HTR-8/SVneo (cell line): ENCODE results near the gene GTF3C5.
"Not testable (repeated sequence)": the region's sequence is repeated elsewhere in the genome, so short reads cannot be mapped to it uniquely, and the experiment has no call there.

ENCODE experiments used
- DNase-seq: peaks from one replicate; pipeline ENCODE4 v3.0.0; 2011; ENCODE audit warnings: low spot score, mixed read lengths; ENCODE audit not compliant: insufficient read length
- FAIRE-seq: peaks from 2 replicates; lab custom pipeline; 2011; peaks lifted over from hg19 to GRCh38; lab: Jason Lieb, UNC

GTF3C5 gene

GRCh38 chr9:133064241-133065069, 33.7 kb downstream of the GTF3C5 start:
- DNase-seq (no peak), FAIRE-seq (no peak)

DNA sequence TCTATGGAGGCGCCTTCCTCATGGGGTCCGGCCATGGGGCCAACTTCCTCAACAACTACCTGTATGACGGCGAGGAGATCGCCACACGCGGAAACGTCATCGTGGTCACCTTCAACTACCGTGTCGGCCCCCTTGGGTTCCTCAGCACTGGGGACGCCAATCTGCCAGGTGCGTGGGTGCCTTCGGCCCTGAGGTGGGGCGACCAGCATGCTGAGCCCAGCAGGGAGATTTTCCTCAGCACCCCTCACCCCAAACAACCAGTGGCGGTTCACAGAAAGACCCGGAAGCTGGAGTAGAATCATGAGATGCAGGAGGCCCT, 34.2 kb downstream of the GTF3C5 start:
- no peak for DNase-seq
- FAIRE-seq: no peak

DNA sequence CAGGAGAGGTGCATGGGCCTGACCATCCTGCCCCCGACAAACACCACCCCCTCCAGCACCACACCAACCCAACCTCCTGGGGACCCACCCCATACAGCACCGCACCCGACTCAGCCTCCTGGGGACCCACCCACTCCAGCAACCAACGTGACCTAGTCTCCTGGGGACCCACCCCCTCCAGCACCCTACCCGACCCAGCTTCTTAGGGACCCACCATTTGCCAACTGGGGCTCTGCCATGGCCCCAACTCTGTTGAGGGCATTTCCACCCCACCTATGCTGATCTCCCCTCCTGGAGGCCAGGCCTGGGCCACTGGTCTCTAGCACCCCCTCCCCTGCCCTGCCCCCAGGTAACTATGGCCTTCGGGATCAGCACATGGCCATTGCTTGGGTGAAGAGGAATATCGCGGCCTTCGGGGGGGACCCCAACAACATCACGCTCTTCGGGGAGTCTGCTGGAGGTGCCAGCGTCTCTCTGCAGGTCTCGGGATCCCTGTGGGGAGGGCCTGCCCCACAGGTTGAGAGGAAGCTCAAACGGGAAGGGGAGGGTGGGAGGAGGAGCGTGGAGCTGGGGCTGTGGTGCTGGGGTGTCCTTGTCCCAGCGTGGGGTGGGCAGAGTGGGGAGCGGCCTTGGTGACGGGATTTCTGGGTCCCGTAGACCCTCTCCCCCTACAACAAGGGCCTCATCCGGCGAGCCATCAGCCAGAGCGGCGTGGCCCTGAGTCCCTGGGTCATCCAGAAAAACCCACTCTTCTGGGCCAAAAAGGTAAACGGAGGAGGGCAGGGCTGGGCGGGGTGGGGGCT, 35.6 kb downstream of the GTF3C5 start:
- no peak for FAIRE-seq
- no peak for DNase-seq

DNA sequence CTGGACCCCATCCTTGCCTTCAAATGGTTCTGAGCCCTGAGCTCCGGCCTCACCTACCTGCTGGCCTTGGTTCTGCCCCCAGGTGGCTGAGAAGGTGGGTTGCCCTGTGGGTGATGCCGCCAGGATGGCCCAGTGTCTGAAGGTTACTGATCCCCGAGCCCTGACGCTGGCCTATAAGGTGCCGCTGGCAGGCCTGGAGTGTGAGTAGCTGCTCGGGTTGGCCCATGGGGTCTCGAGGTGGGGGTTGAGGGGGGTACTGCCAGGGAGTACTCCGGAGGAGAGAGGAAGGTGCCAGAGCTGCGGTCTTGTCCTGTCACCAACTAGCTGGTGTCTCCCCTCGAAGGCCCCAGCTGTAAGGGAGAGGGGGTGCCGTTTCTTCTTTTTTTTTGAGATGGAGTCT, 36.2 kb downstream of the GTF3C5 start:
- DNase-seq (no peak), FAIRE-seq (no peak)

DNA sequence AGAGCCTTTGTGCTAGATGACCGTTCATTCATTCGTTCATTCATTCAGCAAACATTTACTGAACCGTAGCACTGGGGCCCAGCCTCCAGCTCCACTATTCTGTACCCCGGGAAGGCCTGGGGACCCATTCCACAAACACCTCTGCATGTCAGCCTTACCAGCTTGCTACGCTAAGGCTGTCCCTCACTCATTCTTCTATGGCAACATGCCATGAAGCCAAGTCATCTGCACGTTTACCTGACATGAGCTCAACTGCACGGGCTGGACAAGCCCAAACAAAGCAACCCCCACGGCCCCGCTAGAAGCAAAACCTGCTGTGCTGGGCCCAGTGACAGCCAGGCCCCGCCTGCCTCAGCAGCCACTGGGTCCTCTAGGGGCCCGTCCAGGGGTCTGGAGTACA, 37.0 kb downstream of the GTF3C5 start:
- FAIRE-seq: no peak
- DNase-seq: no peak

DNA sequence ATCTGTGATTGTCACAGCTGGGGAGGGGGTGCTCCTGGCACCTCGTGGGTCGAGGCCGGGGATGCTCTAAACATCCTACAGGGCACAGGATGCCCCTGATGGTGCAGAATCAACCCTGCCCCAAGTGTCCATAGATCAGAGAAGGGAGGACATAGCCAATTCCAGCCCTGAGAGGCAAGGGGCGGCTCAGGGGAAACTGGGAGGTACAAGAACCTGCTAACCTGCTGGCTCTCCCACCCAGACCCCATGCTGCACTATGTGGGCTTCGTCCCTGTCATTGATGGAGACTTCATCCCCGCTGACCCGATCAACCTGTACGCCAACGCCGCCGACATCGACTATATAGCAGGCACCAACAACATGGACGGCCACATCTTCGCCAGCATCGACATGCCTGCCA, 37.6 kb downstream of the GTF3C5 start:
- not testable (repeated sequence) for DNase-seq, FAIRE-seq

DNA sequence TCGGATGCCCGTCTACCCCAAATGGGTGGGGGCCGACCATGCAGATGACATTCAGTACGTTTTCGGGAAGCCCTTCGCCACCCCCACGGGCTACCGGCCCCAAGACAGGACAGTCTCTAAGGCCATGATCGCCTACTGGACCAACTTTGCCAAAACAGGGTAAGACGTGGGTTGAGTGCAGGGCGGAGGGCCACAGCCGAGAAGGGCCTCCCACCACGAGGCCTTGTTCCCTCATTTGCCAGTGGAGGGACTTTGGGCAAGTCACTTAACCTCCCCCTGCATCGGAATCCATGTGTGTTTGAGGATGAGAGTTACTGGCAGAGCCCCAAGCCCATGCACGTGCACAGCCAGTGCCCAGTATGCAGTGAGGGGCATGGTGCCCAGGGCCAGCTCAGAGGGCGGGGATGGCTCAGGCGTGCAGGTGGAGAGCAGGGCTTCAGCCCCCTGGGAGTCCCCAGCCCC, 39.7 kb downstream of the GTF3C5 start:
- not testable (repeated sequence) for FAIRE-seq, DNase-seq

- not testable (repeated sequence) for FAIRE-seq, DNase-seq
These were observed 40.2 kb downstream of the GTF3C5 start for GRCh38 chr9:133070985-133071384.

DNA sequence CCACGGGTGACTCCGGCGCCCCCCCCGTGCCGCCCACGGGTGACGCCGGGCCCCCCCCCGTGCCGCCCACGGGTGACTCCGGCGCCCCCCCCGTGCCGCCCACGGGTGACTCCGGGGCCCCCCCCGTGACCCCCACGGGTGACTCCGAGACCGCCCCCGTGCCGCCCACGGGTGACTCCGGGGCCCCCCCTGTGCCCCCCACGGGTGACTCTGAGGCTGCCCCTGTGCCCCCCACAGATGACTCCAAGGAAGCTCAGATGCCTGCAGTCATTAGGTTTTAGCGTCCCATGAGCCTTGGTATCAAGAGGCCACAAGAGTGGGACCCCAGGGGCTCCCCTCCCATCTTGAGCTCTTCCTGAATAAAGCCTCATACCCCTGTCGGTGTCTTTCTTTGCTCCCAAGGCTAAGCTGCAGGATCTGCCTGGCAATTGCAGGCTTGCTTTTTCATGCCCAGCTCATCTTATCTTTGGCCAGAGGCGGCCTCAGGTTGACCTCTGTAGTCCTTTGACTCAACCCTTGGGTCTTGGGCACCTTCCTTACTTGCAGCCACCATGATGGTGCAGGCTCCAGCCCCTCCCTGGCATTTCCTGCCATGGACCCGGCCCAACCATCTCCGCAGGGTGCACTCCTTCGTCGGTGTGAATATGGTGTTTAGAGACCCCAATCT, 40.8 kb downstream of the GTF3C5 start:
- DNase-seq: no peak
- no peak for FAIRE-seq

- FAIRE-seq, DNase-seq: not testable (repeated sequence)
These were observed 41.4 kb downstream of the GTF3C5 start for GRCh38 chr9:133072210-133072609.

GRCh38 chr9:133073086-133074014, 42.6 kb downstream of the GTF3C5 start:
- FAIRE-seq: no peak

DNA sequence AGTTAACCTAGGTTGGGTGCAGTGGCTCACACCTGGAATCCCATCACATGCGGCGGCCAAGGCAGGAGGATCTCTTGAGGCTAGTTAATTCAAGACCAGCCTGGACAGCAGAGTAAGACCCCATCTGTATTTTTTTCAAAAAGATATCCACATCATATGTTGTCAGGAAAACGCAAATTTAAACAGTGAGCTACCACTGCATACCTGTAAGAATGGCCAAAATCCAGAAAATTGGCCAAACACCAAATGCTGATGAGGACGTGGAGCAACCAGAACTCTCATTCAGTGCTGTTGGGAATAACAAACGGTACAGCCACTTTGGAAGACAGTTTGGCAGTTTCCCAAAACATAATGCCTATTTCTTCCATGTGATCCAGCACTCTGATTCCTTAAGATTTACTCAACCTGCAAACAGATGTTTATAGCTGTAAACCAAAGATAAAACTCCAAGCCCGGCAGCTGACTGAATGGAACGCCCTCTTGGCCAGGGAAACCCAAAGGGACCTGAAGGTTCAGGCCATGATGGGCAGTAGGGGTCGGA, 43.4 kb downstream of the GTF3C5 start:
- no peak for DNase-seq
- FAIRE-seq: no peak

More at GRCh38 chr9:133073086-133074014, 42.6 kb downstream of the GTF3C5 start:
- no peak for DNase-seq

- FAIRE-seq (no peak), DNase-seq (peak; percentile 30)
These were observed 45.3 kb downstream of the GTF3C5 start for GRCh38 chr9:133075925-133076630.

- no peak for DNase-seq
- no peak for FAIRE-seq
These were observed 45.9 kb downstream of the GTF3C5 start for GRCh38 chr9:133076691-133077090.

DNA sequence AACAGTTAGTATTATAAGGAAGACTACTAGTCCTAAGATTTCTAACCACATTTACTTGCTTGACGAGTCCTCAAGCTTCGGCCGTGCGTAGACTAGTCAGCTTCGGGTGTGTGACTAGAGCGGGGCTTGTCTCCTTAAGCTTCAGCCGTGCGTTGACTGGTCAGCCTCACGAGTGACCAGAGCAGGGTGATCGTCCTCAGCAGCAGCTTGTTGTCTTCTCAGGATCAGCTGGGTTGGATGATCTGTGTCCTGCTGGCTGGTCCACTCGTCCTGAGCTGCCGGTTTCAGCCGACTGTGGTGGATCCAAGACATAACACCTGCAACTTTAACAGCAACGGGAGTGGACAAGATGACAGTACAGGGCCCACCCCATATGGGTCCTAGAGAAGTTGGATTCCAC, 47.7 kb downstream of the GTF3C5 start:
- DNase-seq (no peak), FAIRE-seq (no peak)

DNA sequence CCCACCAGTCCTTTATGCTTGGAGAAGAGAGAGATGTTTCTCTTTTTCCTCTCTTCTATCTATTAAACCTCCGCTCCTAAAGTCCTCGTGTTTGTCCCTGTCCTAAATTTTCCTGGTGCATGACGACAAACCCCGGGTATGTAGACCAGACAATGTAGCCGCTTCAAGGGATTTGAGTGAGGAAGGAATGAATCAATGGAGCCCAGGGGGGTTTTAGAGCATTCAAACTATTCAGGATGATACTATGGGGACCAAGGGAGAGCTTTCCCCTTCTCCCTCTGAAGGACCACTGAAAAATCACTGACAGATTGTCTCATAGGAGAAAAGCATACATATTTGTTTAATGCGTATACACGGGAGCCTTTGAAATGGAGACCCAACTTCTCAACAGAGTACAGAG, 49.4 kb downstream of the GTF3C5 start:
- DNase-seq (no peak), FAIRE-seq (no peak)

DNA sequence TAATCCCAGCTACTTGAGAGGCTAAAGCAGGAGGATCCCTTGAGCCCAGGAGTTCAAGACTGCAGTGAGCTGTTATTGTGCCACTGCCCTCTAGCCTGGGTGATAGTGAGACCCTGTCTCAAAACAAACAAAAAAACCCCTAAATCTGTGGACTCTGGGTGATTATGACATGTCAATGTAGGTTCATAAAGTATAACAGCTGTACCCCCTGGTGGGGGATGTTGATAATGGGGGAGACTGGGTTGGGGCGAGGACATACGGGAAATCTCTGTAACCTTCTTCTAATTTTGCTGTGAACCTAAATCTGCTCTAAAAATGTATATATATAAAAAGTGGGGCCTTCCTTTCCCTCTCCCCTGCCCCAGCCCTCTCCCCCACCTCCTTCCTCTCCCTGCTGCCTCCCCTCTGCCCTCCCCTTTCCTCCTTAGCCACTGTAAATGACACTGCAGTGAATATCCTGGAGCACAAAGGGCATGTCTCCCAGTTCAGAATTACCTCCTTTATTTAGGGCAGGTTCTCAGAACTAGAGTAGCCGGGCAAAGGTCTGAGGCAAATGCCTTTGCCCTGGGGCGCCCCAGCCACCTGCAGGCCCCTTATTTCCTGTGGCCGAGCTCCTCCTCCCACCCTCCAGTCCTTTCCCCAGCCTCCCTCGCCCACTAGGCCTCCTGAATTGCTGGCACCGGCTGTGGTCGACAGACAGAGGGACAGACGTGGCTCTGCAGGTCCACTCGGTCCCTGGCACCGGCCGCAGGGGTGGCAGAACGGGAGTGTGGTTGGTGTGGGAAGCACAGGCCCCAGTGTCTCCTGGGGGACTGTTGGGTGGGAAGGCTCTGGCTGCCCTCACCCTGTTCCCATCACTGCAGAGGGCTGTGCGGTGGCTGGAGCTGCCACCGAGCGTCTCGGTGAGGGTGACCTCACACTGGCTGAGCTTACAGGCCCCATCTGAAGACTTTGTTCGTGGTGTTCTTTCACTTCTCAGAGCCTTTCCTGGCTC, 50.3 kb downstream of the GTF3C5 start:
- DNase-seq: not testable (repeated sequence)

More for the DNA sequence above, 50.3 kb downstream of the GTF3C5 start:
- not testable (repeated sequence) for FAIRE-seq
